Thoracic aorta (tissue), 2 donors: ENCODE measurements around the gene SLC35F2. TPM values are rescaled to one million over a fixed set of nuclear protein-coding genes. Genes with fewer than 3 reads are reported as not detected.
A peak's percentile ranks its signal among the peaks of the same experiment; 100 is the strongest.
"Not testable (repeated sequence)": the region's sequence is repeated elsewhere in the genome, so short reads cannot be mapped to it uniquely, and the experiment has no call there.

Source experiments
- ATAC-seq: fragments of 150-250 bp; one replicate; pipeline ENCODE4 v1.8.0; 2017; ENCODE audit warnings: low read depth; ENCODE audit not compliant: insufficient number of reproducible peaks, low FRiP score
- DNase-seq: peaks from one replicate; pipeline ENCODE4 v3.0.0-alpha.2; 2020; ENCODE audit warnings: low spot score
- H3K27ac ChIP-seq, 2 donors: fragments of 200-600 bp; sonication (generic); 1 replicate in 1 of 2; 2 replicates in 1 of 2; pipeline ENCODE4 v1.5.1; 2016; ENCODE audit warnings: mild to moderate bottlenecking in 2 of 2, moderate library complexity in 2 of 2
- H3K27me3 ChIP-seq: fragments of 200-600 bp; sonication (generic); replicated peaks from 2 replicates; pipeline ENCODE4 v1.6.0; 2016; ENCODE audit warnings: mild to moderate bottlenecking; ENCODE audit not compliant: insufficient read depth
- H3K36me3 ChIP-seq: fragments of 200-600 bp; sonication (generic); one replicate; pipeline ENCODE4 v1.5.1; 2016
- H3K4me1 ChIP-seq, 2 donors: fragments of 200-600 bp; sonication (generic); 1 replicate in 1 of 2; 2 replicates in 1 of 2; pipeline versions ENCODE4 v1.5.1 to v1.6.0; 2016; ENCODE audit warnings: low read depth in 2 of 2, mild to moderate bottlenecking in 1 of 2; ENCODE audit not compliant: control insufficient read depth in 1 of 2
- H3K4me3 ChIP-seq: fragments of 200-600 bp; sonication (generic); 2 replicates; pipeline ENCODE4 v1.5.1; 2016; ENCODE audit warnings: mild to moderate bottlenecking
- H3K9me3 ChIP-seq: fragments of 200-600 bp; sonication (generic); 2 replicates; pipeline ENCODE4 v1.5.1; 2016
- CTCF ChIP-seq: fragments of 200-600 bp; sonication (generic); IDR thresholded peaks from one replicate; pipeline ENCODE4 v1.5.1; 2019; ENCODE audit warnings: antibody characterized with exemption
- total RNA-seq, 2 donors: library from RNA; depleted of rRNA; stranded (reverse); fragments of >200 nt; gene quantifications; one replicate each; pipeline versions ENCODE4 v1.1.0 to v1.2.3, GENCODE V29; 2016

SLC35F2 gene
- total RNA-seq, 2 donors from 2014 or later: 10.0 to 13.5 TPM

- DNase-seq (no peak), ATAC-seq (no peak)
- no peak overlapping the region for H3K27ac ChIP-seq
- H3K4me1 ChIP-seq: no peaks in the 10 kb centered on the region
- no peaks in the 10 kb centered on the region for H3K27me3 ChIP-seq
- H3K36me3 ChIP-seq: no peaks in the 10 kb centered on the region
- H3K9me3 ChIP-seq: no peaks in the 10 kb centered on the region
- H3K4me3 ChIP-seq: no peak overlapping the region
- TF ChIP-seq CTCF: no peak
Measured at GRCh38 chr11:107876141-107876540, 17.6 kb upstream of the SLC35F2 start.

- Histone ChIP-seq H3K27ac (no peak overlapping the region), H3K27me3 (no peaks in the 10 kb centered on the region), H3K36me3 (no peaks in the 10 kb centered on the region), H3K9me3 (no peaks in the 10 kb centered on the region), H3K4me1 (no peaks in the 10 kb centered on the region), H3K4me3 (no peak overlapping the region)
- TF ChIP-seq CTCF: no peak
- ATAC-seq (no peak), DNase-seq (no peak)
Measured at GRCh38 chr11:107864591-107864990, 6.0 kb upstream of the SLC35F2 start.

GRCh38 chr11:107860688-107861087 is 2.1 kb upstream of the SLC35F2 start:
- no peak for TF ChIP-seq CTCF
- ATAC-seq: no peak

GRCh38 chr11:107860240-107860620 is 1.6 kb upstream of the SLC35F2 start:
- not testable (repeated sequence) for ATAC-seq, H3K9me3 ChIP-seq, H3K4me3 ChIP-seq, DNase-seq, H3K27me3 ChIP-seq, H3K27ac ChIP-seq, H3K4me1 ChIP-seq, H3K36me3 ChIP-seq

More at GRCh38 chr11:107860688-107861087, 2.1 kb upstream of the SLC35F2 start:
- DNase-seq: no peak
- Histone ChIP-seq H3K4me3 (no peak overlapping the region), H3K27ac (no peak overlapping the region), H3K9me3 (no peaks in the 10 kb centered on the region), H3K36me3 (no peaks in the 10 kb centered on the region), H3K27me3 (no peaks in the 10 kb centered on the region), H3K4me1 (no peaks in the 10 kb centered on the region)

GRCh38 chr11:107859459-107860239 is 1.1 kb upstream of the SLC35F2 start:
- ATAC-seq (no peak), DNase-seq (no peak)
- no peak for TF ChIP-seq CTCF
- Histone ChIP-seq H3K27me3 (no peaks in the 10 kb centered on the region), H3K4me3 (peak overlapping the region; percentile 96), H3K36me3 (no peaks in the 10 kb centered on the region), H3K4me1 (no peaks in the 10 kb centered on the region), H3K9me3 (no peaks in the 10 kb centered on the region), H3K27ac (peak overlapping the region; percentile 60 to 81)
